ENCODE results near the gene TBC1D21. TPM values are rescaled to one million over a fixed set of nuclear protein-coding genes. Genes with fewer than 3 reads are reported as not detected.

Gene TBC1D21
- polyA plus RNA-seq, 4 donors = not detected

DNA sequence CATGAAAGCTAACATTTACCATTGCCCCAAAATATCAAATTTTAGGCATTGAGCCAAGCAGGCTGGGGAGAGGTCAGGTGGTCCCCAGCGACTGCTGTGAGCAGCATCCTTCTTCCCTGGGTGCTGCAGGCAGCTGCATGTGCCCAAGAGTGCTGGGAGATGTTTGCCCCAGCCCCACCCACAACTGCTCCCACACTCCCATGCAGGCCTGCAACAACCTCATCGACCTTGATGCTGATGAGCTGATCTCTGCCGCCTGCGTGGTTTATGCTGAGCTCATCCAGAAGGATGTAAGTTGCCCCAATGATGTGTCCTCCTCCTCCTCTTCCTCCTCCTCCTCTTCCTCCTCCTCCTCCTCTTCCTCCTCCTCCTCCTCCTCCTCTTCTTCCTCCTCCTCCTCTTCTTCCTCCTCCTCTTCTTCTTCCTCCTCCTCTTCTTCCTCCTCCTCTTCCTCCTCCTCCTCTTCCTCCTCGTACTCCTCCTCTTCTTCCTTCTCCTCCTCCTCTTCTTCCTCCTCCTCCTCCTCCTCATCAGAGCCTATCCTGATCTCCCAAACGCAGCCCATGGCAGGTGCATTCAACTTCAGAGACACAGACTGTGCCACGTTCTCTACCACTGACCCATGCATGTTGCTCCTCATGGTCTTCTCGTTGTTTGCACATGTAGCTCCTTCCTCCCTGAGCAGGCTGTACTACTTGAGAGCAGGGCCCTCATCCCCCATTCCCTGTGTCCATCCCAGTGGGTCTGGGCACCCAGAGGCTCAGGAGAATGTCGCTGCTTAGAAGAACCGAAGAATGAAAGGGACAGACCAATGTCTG, 15.1 kb downstream of the TBC1D21 start:
- no peak for DNase-seq (ENCODE audit: low read depth in 4 of 4, low spot score in 3 of 4)

DNA sequence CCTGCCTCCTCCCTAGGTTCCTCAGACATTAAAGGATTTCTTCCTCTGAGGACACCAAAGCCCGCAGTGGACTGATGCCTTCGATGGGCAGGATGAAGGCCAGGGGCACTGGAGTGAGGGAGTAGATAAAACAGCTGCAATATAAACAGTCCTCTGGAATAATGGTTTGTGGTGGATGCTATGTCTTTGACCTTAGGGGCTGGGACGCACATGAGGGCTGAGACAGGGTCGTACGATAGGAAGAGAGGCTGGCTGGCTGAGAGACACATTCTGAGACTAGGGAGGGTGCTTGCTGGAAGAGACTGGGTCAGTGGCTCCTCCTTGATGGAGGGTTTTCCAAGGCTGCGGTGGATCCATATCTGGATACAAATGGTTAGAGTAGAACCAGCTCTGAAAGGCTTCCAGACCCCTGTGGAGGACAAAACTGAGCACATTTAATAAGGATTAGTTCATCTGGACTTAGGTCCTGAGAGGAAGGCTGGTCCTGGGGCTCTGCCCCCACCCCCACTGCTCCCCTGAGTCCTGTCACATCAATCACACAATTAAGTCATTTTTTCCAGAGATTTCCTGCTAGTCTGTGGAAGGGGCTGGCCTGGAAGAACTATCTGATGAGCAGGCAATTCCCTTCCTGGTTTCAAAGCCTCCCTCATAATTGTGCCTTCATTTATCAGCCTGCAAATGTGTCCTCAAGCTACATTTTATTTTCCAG, 15.8 kb downstream of the TBC1D21 start:
- DNase-seq (ENCODE audit: low read depth in 4 of 4, low spot score in 3 of 4) = no peak

DNA sequence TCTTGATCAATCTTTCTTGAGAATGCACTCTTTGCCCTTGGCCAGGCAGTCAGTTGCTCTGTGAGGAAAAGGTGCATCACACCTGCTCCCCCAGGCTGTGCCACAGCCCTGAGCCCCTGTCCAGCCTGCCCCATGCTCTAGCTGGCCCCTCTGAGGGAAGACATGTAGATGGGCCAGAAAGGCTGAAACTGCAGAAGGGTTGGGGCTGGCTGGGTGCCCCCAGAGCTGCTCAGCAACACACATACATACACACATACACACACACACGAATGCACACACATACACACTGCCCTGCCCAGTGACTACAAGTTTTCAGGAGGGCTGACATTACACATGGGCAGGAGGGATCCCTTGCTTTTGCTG, 16.4 kb downstream of the TBC1D21 start:
- DNase-seq (ENCODE audit: low read depth in 4 of 4, low spot score in 3 of 4) = no peak

DNA sequence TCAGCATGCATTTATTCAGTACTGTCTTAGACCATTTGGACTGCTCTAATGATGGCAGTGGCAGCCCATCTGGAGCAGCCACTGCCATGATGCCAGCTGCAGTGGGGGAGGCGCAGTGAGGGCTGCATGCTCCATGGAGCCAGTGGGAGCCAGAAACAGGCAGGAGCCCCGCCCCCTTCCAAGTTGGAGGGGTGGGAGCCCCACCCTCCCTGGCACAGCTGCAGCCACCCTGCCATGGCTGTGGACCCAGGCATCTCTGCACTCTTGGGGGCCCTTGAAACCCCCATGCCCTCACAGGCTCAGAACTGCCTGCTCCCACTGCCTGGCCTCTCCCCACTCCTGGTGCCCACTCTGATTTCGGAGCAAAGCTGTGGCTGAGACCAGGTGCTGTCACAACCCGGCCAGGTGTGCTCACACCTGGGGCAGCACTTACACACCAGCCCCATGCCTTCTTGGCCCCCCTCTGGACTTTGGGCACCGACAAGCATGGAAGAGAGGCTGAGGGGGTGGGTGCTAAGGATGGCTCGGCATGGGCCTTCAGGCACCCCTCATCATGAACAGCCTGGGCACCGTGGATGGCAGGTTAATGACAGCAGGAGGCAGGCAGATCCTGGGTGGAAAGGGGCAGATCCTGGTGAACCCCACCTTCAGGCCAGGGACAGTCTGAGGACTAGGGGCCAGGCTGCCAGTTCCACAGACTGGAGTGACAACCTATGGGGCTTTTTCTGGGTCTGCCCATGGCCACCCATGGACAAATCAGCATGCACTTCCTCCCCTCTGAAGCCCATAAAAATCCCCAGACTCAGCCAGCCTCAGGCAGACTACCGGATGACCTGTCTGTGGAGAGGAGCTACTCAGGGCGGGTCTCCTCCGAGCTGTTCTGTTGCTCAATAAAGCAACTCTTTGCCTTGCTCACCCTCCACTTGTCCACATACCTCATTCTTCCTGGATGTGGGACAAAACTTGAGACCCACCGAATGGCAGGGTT, 18.3 kb downstream of the TBC1D21 start:
- DNase-seq (ENCODE audit: low read depth in 4 of 4, low spot score in 3 of 4) = no peak

DNA sequence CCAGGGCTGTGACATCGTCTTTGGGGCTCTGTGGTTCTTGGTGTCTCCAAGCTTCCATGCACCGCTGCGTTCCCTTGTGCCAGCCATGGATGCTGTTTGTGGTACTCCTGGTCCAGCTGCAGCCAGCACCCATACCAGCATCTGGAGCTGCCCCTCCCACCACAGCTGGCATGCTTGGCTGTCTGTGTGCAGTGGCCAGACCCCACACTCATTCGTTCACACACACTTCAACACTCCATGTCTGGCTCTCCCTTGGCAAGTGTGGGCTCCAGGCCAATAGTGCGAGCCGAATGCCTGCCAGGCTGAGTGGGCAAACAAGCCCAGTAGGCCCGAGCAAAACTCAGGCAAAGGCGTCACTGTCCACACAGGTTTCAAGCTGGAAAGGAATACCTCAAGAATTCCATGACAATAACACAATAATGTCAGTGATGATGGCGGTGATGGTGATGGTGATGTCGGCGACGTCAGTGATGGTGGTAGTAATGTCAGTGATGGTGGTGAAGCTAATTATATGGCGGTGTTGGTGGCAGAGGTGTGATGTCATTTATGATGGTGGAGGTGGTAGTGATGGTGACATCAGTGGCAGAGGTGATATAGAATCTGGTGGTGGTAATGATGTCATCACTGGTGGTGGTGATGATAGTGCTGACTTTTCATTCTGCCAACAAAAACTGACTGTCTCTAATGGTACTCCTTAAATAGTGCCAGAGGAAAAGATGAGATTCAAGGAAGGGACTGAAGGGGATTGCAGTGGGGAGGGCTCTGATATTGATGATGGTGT, 19.3 kb downstream of the TBC1D21 start:
- DNase-seq (ENCODE audit: low read depth in 4 of 4, low spot score in 3 of 4) = no peak

DNA sequence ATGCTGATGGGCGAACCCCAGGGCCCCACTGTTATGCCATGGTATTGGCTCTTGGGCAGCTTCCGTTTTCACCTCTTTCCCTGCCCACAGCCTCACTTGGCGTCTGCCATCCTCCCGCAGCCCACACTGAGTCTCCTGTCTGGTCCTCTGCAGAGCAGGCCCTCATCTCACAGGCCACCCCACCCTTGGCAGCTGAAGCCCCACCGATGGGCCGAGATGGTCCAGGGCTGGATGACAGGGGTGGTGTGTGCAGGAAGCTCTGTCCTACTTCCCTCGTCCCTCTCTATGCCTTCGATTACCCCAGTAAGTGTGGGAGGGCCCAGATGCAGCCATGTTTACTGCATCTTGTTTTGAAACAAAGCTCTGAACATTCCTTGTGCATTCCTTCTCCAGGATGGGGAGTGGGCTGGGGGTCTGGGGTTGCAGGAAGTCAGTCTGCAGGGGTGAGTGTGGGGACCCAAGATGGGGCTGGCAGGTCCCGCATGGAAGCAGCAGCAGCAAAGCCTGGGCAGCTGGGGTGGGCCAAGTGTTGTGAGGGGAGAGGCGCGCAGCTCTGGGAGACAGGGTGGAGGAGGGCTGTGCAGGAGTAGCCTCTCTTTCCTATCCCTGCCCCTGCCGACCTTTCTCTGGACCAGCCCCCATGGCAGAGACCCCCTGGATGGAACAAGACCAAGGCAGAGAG, 20.9 kb downstream of the TBC1D21 start:
- no peak for DNase-seq (ENCODE audit: low read depth in 4 of 4, low spot score in 3 of 4)

DNA sequence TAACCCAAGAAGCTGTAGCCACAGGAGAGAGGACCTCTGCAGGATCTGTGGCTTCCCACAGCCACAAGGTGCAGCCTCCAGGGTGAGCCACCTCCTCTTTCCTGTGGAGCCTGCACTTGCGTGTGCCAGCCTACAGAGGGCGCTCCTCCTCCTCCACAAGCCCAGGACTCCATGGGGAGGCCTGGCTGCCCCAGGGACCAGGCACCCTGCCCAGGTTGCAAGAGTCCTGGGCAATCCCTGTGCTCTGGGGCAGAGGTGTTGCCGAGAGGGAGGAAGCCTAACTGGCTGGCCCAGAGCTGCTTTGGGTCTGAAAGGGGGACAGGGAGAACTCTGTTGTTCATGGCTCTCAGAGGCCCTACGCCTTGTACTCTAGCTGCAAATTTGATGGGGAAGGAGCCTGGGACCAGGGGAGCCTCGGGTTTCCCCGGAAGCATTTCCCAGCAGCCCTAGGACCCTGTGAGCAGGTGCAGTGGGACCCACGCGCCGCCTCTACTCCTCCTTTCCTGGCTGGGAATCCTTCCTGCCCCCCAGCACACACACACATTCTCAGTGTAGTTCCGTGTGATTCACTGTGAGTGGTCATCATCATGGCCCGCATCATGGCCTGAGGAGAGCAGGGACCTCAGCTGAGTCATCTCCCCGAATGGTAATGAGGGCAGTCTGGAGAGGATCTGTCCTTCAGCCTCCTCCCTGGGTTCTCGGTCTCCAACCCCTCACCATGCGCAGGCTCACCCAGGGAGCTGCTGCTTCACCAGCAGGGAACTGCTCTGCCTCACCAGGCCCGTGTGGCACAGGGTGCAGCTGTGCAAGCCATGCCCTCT, 24.3 kb downstream of the TBC1D21 start:
- no peak for DNase-seq (ENCODE audit: low read depth in 4 of 4, low spot score in 3 of 4)

DNA sequence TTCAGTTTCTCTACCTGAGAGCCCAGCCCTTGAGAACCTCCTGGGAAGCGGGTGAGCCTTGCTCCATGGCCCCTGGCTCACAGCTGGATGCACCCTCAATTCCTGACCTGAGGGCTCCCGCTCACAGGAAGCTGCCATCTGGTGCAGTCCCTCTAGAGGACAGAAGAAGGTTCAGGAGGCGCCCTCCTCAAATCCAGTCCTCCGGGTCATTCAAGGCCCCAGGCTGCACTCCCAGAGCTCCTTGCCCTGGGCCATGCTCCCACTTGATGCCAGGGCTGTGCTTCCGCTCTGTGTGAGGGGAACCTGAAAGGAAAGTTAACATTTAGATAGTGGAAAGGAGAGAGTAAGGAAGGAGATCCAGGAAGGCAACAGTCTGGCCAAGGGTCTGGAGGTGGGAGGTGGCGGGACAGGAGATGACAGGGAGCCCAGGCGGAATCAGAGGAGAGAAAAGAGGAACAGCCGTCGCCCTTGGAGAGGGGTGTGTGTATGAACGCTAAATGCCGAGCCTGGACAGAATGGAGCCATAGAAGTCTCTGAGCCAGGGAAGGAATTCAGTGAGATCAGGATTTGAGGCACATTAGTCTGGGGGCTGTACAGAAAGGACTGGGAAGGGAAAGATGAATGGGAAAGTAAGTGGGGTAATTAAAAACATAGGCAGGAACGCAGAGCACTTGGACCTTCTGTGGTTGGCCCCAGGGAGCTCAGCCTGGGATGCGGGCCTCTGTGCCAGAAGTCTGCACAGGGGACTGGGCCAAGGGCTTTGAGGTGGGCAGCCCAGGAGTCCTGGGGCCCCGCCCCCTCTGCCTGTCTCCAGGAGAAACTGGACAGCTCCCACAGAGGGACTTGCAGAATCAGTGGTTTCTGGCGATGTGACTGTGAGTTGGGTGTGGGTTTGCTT, 26.1 kb downstream of the TBC1D21 start:
- no peak for DNase-seq (ENCODE audit: low read depth in 4 of 4, low spot score in 3 of 4)

DNA sequence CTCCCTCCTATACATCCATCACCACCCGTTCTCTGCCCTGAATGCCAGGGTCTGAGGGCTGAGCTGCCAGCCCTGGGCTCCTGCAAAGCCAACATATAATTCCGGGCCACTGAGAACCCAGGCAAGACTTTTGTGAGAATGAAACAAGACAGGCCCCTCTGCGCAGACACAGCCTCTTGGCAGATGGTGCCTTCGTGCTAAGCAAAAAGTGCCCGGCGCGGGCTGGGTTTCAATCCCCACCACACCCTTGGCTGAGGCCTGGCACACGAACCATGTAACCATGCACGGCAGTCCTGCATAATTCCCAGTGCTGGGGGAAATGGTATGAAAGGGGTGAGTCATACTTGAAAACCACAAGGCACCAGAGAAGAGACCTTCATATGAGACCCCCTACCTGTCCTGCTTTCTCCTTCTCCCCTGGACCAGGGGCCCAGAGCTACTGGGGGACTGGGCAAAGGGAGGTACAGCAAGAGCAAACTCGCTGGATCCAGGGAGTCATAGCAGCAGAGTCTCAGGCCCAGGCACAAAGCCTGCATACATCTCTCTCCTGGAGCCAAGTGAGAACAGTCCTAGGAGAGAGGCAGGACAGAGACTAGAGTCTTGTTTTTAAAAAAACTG, 26.8 kb downstream of the TBC1D21 start:
- DNase-seq (ENCODE audit: low read depth in 4 of 4, low spot score in 3 of 4) = no peak

DNA sequence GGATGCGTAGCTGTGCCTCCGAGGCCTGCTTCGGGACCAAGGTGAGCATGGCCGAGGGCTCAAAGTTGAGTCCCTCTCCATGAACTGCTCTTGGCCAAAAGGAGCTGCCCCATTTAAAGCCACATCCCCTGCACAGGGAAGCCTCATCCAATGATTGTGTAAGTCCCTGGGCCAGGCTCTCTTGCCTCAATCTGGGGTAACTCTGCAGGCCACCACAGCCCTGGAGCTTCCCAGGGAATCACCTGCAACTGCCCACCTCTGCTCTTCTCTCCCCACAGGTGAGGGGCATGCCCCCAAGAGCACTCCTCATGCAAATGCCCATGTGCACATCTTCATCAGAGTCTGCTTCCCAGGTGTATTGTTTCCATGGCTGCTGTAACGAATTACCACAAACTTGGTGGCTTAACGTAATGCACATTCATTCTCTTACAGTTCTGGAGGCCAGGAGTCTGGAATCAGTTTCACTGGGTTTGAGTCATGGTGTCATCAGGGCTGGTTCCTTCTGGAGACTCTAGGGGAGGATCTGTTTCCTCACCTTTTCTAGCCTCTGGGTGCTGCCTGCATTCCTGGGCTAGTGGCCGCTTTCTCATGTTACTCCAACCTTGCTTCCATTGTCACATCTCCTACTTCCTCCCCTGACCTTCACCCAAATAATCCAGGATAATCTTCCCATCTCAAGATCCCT, 27.9 kb downstream of the TBC1D21 start:
- DNase-seq (ENCODE audit: low read depth in 4 of 4, low spot score in 3 of 4) = no peak

DNA sequence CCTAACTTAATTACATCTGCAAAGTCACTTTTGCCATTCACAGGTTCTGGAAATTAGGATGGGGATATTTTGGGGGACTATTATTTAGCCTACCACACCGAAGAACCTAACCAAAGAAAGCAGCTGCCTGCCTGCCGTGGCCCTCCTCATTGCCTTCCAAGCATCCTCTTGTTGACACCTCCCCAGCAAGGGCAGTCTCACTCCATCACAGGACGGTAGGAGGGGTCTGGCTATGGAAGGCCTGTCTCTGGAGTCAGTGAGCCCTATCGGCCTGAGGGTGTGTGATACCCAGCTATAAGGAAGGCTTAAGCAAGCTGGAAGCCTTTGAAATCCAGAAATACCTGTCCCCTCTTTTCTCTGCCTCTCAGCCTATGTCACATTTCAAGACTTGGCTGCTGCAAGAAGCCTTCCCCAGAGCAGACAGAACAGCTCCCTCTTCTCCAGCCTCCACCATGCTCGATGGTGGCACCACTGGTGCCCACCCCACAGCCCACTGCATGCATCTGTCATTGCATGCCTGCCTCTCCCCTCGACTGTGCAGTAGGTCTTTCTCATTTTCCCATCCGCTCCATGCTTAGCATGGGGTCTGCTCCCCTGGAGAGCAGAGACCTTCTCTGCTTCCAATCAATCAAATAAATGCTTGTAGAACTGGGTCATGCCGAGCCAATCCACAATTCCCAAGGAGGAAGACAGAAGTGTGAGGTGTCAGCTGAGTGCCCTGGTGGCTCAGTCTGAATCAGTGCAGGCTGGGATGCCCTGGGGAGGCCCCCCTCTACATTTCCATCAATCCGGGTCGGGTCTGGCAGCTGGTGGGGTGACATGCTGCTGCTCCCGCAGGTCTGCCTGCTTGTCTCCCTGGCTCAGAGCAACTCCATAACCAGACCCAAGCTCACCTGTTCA, 29.0 kb downstream of the TBC1D21 start:
- DNase-seq (ENCODE audit: low read depth in 4 of 4, low spot score in 3 of 4) = no peak

DNA sequence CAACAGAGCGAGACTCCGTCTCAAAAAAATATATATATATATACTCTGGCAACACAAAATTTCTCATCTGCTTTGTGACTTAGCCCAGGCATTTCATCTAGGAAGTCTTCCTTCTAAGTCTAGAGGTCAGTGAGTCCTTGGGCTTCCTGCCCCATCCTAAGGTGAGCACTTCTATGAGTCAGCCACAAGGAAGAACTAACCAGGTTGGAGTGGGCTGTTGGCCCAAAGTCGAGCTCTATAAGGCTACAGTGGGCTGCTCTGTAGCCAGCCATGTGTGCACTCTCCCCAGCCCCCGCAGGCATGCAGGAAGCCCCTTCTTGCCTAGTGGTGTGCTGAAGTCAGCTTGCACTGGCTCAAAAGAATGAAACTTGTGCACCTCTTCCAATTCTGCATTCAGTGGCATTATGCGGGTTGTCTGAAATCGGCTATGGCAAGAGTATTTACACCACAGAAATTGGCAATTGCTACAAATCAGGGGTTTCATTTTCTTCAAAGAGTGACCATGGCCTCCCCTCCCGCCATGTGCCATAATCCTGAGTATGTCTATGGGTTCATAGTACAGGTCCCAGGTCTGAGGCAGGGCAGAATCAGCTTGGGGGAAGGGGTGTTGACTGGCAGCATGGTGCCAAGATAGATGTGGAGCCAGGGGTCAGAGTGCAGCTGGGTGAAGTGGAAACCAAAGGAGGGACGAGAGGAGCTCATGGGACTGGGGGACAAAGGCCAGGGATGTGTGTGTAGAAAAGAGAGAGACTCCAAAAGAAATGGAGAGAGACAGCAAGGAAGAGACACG, 30.9 kb downstream of the TBC1D21 start:
- no peak for DNase-seq (ENCODE audit: low read depth in 4 of 4, low spot score in 3 of 4)

DNA sequence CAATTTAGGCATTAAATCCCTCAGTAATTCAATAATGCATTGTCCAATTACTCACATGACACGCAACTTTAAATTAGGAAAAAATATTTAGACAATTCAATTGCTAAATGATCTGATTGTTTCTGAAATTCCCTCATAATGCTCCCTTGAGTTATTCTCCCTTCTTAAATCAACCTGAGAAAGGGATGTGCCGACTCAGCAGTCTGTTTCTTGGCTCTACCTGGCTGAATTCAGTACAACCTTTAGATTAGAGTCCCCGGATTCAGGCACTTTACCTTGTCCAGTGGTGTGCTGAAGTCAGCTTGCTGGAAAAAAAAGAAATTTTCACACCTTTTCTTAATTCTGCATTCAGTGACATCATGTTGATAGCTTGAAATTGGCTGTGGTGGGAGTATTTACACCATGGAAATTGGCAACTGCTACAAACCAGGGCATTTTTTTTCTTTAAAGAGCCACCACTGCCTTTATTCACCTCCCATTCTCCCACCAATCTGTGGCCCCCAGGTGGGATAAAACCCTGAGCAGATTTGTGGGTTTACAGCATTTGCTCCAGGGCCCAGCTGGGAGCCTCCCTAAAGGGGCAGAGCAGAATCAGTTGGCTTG, 32.0 kb downstream of the TBC1D21 start:
- DNase-seq (ENCODE audit: low read depth in 4 of 4, low spot score in 3 of 4) = no peak

DNA sequence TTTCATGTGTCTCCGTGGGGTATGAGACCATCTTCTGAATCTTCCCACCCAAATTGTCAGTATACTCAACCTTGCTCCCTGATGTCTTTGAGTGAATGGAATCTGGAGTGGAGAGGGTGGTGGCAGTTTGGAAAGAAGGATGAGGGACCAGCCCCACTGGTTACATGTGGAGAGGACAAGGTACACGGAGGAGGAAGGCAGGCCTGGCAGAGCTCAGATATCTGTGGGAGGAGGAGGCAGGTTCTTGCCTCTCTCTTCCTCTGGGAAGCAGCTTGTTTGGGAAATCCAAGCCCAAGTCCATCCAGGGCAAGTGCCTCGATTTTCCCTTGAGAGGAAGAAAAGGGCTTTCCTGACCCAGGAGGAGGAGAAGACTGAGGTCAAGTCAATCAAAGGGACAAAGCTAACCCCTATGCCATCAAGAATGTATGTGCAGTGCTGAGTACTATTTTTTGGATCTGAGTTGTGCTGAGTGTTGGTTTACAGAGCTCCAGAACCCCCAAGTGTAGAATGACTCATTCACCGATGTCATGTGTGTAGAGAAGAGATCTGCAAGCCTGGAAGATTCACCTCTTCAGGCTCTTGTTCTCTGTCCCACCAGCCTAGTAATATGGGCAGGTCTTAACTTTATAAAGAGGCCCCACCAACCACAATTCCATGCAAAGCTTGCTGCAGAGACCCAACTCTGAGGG, 33.1 kb downstream of the TBC1D21 start:
- DNase-seq (ENCODE audit: low read depth in 4 of 4, low spot score in 3 of 4) = no peak

All from right renal pelvis (tissue), 4 donors.